Neuronal stem cell (in vitro differentiated cells): ENCODE data around the gene RAPGEF5.

Experiments used
- DNase-seq: peaks from one replicate; pipeline ENCODE4 v3.0.0-alpha.2; 2013; ENCODE audit warnings: low spot score
- H2AFZ ChIP-seq: one replicate; pipeline ENCODE4 v1.6.1; 2013; ENCODE audit warnings: mild to moderate bottlenecking, low read length, inconsistent platforms
- H2AK5ac ChIP-seq: 2 replicates; pipeline ENCODE4 v1.6.1; 2013; ENCODE audit warnings: low read depth, mild to moderate bottlenecking, inconsistent platforms, low read length, moderate library complexity, mixed read lengths
- H2BK120ac ChIP-seq: 2 replicates; pipeline ENCODE4 v1.6.1; 2013; ENCODE audit warnings: low read depth, mild to moderate bottlenecking, inconsistent platforms, low read length, moderate library complexity, mixed read lengths
- H2BK12ac ChIP-seq: one replicate; pipeline ENCODE4 v1.6.1; 2013; ENCODE audit warnings: low read length, inconsistent platforms
- H2BK15ac ChIP-seq: 2 replicates; pipeline ENCODE4 v1.6.1; 2013; ENCODE audit warnings: mild to moderate bottlenecking, low read length, inconsistent platforms, mixed read lengths
- H2BK5ac ChIP-seq: one replicate; pipeline ENCODE4 v1.6.1; 2013; ENCODE audit warnings: inconsistent platforms, mild to moderate bottlenecking, low read length, moderate library complexity
- H3K14ac ChIP-seq: one replicate; pipeline ENCODE4 v1.6.1; 2013; ENCODE audit warnings: low read length, inconsistent platforms
- H3K18ac ChIP-seq: 2 replicates; pipeline ENCODE4 v1.6.1; 2013; ENCODE audit warnings: low read length, inconsistent platforms
- H3K23ac ChIP-seq: 2 replicates; pipeline ENCODE4 v1.6.1; 2013; ENCODE audit warnings: low read depth, mild to moderate bottlenecking, mixed read lengths, low read length, inconsistent platforms; ENCODE audit not compliant: poor library complexity
- H3K27ac ChIP-seq: replicated peaks from 3 replicates; pipeline ENCODE4 v1.5.1; 2013; ENCODE audit warnings: low read length, inconsistent platforms
- H3K27me3 ChIP-seq, 3 experiments: 2 replicates each; pipeline ENCODE4 v1.6.1; 2013; ENCODE audit warnings: low read length in 3 of 3, mild to moderate bottlenecking in 2 of 3, inconsistent platforms in 1 of 3, low read depth in 1 of 3, mixed read lengths in 1 of 3, moderate library complexity in 1 of 3; ENCODE audit not compliant: control insufficient read depth in 3 of 3, insufficient read depth in 3 of 3
- H3K36me3 ChIP-seq, 2 donors: replicated peaks in 1 of 2; 2 replicates each; pipeline ENCODE4 v1.6.1; 2013; ENCODE audit warnings: low read length in 2 of 2; ENCODE audit not compliant: control insufficient read depth in 2 of 2, insufficient read depth in 2 of 2
- H3K4ac ChIP-seq: 2 replicates; pipeline ENCODE4 v1.6.1; 2013; ENCODE audit warnings: inconsistent platforms, mild to moderate bottlenecking, low read length, moderate library complexity
- H3K4me1 ChIP-seq, 2 donors: 1 replicate in 1 of 2; 2 replicates in 1 of 2; pipeline ENCODE4 v1.6.1; 2013; ENCODE audit warnings: low read length in 2 of 2, low read depth in 1 of 2; ENCODE audit not compliant: control insufficient read depth in 2 of 2, insufficient read depth in 1 of 2
- H3K4me2 ChIP-seq: one replicate; pipeline ENCODE4 v1.6.1; 2013; ENCODE audit warnings: mild to moderate bottlenecking, low read length, inconsistent platforms; ENCODE audit not compliant: insufficient read depth, poor library complexity, severe bottlenecking
- H3K4me3 ChIP-seq, 2 donors: 2 replicates each; pipeline ENCODE4 v1.5.1; 2013; ENCODE audit warnings: low read length in 2 of 2, mild to moderate bottlenecking in 2 of 2, inconsistent platforms in 1 of 2, moderate library complexity in 1 of 2
- H3K79me1 ChIP-seq: one replicate; pipeline ENCODE4 v1.6.1; 2013; ENCODE audit warnings: low read depth, mild to moderate bottlenecking, inconsistent platforms, low read length, moderate library complexity
- H3K9ac ChIP-seq: one replicate; pipeline ENCODE4 v1.6.1; 2013; ENCODE audit warnings: mild to moderate bottlenecking, low read depth, low read length, inconsistent platforms; ENCODE audit not compliant: poor library complexity
- H3K9me3 ChIP-seq, 2 donors: replicated peaks in 1 of 2; 2 replicates each; pipeline versions ENCODE3 to v1.6.1; 2013; ENCODE audit warnings: low read length in 2 of 2, mild to moderate bottlenecking in 2 of 2, inconsistent platforms in 1 of 2, low read depth in 1 of 2, mixed read lengths in 1 of 2, moderate library complexity in 1 of 2; ENCODE audit not compliant: control insufficient read depth in 2 of 2, insufficient read depth in 1 of 2
- H4K8ac ChIP-seq: one replicate; pipeline ENCODE4 v1.6.1; 2013; ENCODE audit warnings: low read depth, mild to moderate bottlenecking, inconsistent platforms, low read length, moderate library complexity
- H4K91ac ChIP-seq: one replicate; pipeline ENCODE4 v1.6.1; 2013; ENCODE audit warnings: low read length, low read depth, mild to moderate bottlenecking, inconsistent platforms; ENCODE audit not compliant: poor library complexity
- WGBS, 2 donors: extraction: QIAGEN DNeasy Blood & Tissue Kit; methylation state at CpG; one replicate each; pipeline ENCODE4 v1.1.7; 2013; ENCODE audit warnings: missing lambda C conversion rate in 2 of 2, mixed read lengths in 1 of 2; ENCODE audit not compliant: insufficient read length in 2 of 2, insufficient replicate concordance in 1 of 2; ENCODE audit errors: extremely low coverage in 2 of 2; 5-methylcytosine and 5-hydroxymethylcytosine counted together

RAPGEF5 gene

DNA sequence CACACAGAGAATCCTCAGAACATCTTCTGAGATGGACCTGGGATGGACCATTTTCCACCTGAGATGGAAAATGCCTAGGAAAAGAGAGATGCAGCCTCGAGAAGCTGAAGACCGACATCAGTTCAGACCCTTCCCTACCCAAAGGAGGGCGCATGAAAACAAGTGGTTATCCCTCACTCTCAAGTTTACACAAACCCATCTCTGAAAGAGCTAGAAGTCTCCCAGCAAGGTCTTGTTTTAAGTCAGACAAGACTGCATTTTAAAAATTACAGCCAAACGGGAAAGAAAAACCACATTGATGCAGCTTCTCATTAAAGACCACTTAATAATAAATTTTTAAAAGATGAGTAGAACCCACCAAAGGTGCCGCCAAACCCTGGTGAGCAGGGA lies 1.3 kb downstream of the RAPGEF5 start:
- H2AK5ac ChIP-seq = no peak overlapping the region
- H2BK15ac ChIP-seq = no peak overlapping the region
- no peak overlapping the region for H4K8ac ChIP-seq
- H3K4me1 ChIP-seq = peaks cover 5 to 11% of the 10 kb centered on the region in 2 donors
- no peak overlapping the region for H3K4ac ChIP-seq
- H2BK120ac ChIP-seq = no peak overlapping the region
- WGBS, 2 donors = no CpG with 5 or more reads among the region's 5 CpGs
- H3K36me3 ChIP-seq = no peaks in the 10 kb centered on the region
- no peak overlapping the region for H2AFZ ChIP-seq
- H3K27ac ChIP-seq = no peak overlapping the region
- no peak for DNase-seq
- H2BK5ac ChIP-seq = no peak overlapping the region
- H3K4me2 ChIP-seq = no peak overlapping the region
- no peak overlapping the region for H3K23ac ChIP-seq
- H3K18ac ChIP-seq = no peak overlapping the region
- no peak overlapping the region for H3K4me3 ChIP-seq
- no peak overlapping the region for H3K9ac ChIP-seq
- H3K9me3 ChIP-seq = peaks cover 0 to 16% of the 10 kb centered on the region in 2 donors
- no peak overlapping the region for H2BK12ac ChIP-seq
- H3K79me1 ChIP-seq = no peaks in the 10 kb centered on the region
- peaks cover 0 to 53% (median 14%) of the 10 kb centered on the region in 3 experiments for H3K27me3 ChIP-seq
- no peak overlapping the region for H4K91ac ChIP-seq
- H3K14ac ChIP-seq = no peak overlapping the region

- H3K4me2 ChIP-seq = no peak overlapping the region
- H3K4me1 ChIP-seq = peaks cover 5 to 11% of the 10 kb centered on the region in 2 donors
- H2BK15ac ChIP-seq = no peak overlapping the region
These were observed 2.5 kb downstream of the RAPGEF5 start for GRCh38 chr7:22354462-22354861.

GRCh38 chr7:22352887-22353286 lies 4.1 kb downstream of the RAPGEF5 start:
- Histone ChIP-seq H3K36me3 (no peaks in the 10 kb centered on the region), H3K4me2 (no peak overlapping the region), H2BK120ac (no peak overlapping the region), H3K9ac (no peak overlapping the region), H2AFZ (no peak overlapping the region), H2BK12ac (no peak overlapping the region), H4K8ac (no peak overlapping the region), H2BK5ac (no peak overlapping the region), H3K4ac (no peak overlapping the region), H2AK5ac (no peak overlapping the region), H3K4me3 (no peak overlapping the region), H3K79me1 (no peaks in the 10 kb centered on the region), H3K23ac (no peak overlapping the region), H3K14ac (no peak overlapping the region), H2BK15ac (no peak overlapping the region), H3K27ac (no peak overlapping the region), H3K27me3 (peaks cover 0 to 40% (median 14%) of the 10 kb centered on the region in 3 experiments), H3K9me3 (peaks cover 0 to 16% of the 10 kb centered on the region in 2 donors), H3K18ac (no peak overlapping the region), H4K91ac (no peak overlapping the region), H3K4me1 (peaks cover 5 to 10% of the 10 kb centered on the region in 2 donors)
- no peak for DNase-seq
- WGBS, 2 donors = no CpG with 5 or more reads among the region's 4 CpGs

More at GRCh38 chr7:22354462-22354861, 2.5 kb downstream of the RAPGEF5 start:
- Histone ChIP-seq H3K79me1 (no peaks in the 10 kb centered on the region), H3K23ac (no peak overlapping the region), H4K91ac (no peak overlapping the region), H3K27me3 (peaks cover 0 to 53% (median 14%) of the 10 kb centered on the region in 3 experiments), H3K9me3 (peaks cover 0 to 16% of the 10 kb centered on the region in 2 donors), H3K14ac (no peak overlapping the region), H3K9ac (no peak overlapping the region), H3K36me3 (no peaks in the 10 kb centered on the region), H3K27ac (no peak overlapping the region), H2AFZ (no peak overlapping the region), H2AK5ac (no peak overlapping the region), H2BK120ac (no peak overlapping the region), H2BK5ac (no peak overlapping the region), H4K8ac (no peak overlapping the region), H3K4me3 (no peak overlapping the region), H2BK12ac (no peak overlapping the region), H3K4ac (no peak overlapping the region), H3K18ac (no peak overlapping the region)
- DNase-seq = no peak
- no CpG with 5 or more reads among the region's 2 CpGs for WGBS, 2 donors

- H2BK120ac ChIP-seq = no peak overlapping the region
- no peaks in the 10 kb centered on the region for H3K79me1 ChIP-seq
- no peak for DNase-seq
- no peak overlapping the region for H2BK15ac ChIP-seq
- WGBS, 2 donors = no CpG with 5 or more reads among the region's 2 CpGs
- H3K27ac ChIP-seq = no peak overlapping the region
- no peak overlapping the region for H4K8ac ChIP-seq
- peaks cover 0 to 4% of the 10 kb centered on the region in 2 donors for H3K4me1 ChIP-seq
- H2BK12ac ChIP-seq = no peak overlapping the region
- H3K27me3 ChIP-seq = peaks cover 0 to 33% (median 10%) of the 10 kb centered on the region in 3 experiments
- H3K9me3 ChIP-seq = peaks cover 0 to 16% of the 10 kb centered on the region in 2 donors
- H3K36me3 ChIP-seq = no peaks in the 10 kb centered on the region
- H3K14ac ChIP-seq = no peak overlapping the region
- H3K4me2 ChIP-seq = no peak overlapping the region
- no peak overlapping the region for H3K9ac ChIP-seq
- no peak overlapping the region for H4K91ac ChIP-seq
- H3K23ac ChIP-seq = no peak overlapping the region
- no peak overlapping the region for H3K4ac ChIP-seq
- no peak overlapping the region for H3K18ac ChIP-seq
- no peak overlapping the region for H2AK5ac ChIP-seq
- no peak overlapping the region for H3K4me3 ChIP-seq
- H2BK5ac ChIP-seq = no peak overlapping the region
- no peak overlapping the region for H2AFZ ChIP-seq
These were observed 5.1 kb downstream of the RAPGEF5 start for GRCh38 chr7:22351878-22352277.
